ENCODE measurements around the gene TSPAN13.
"Not testable (repeated sequence)": the region's sequence is repeated elsewhere in the genome, so short reads cannot be mapped to it uniquely, and the experiment has no call there.

The TSPAN13 gene

GRCh38 chr7:16765436-16765859 is 11.9 kb downstream of the TSPAN13 start:
- Histone ChIP-seq H3K4me1 (ENCODE audit: control insufficient read depth, insufficient read depth, low read length) (no peaks in the 10 kb centered on the region), H3K36me3 (ENCODE audit: control insufficient read depth, insufficient read depth, low read length) (no peaks in the 10 kb centered on the region), H3K27me3 (ENCODE audit: control insufficient read depth, insufficient read depth, low read length) (no peaks in the 10 kb centered on the region), H3K27ac (ENCODE audit: low read depth, low read length) (no peak overlapping the region), H3K4me3 (ENCODE audit: low read length) (no peak overlapping the region), H3K9ac (ENCODE audit: low read length) (no peak overlapping the region)

DNA sequence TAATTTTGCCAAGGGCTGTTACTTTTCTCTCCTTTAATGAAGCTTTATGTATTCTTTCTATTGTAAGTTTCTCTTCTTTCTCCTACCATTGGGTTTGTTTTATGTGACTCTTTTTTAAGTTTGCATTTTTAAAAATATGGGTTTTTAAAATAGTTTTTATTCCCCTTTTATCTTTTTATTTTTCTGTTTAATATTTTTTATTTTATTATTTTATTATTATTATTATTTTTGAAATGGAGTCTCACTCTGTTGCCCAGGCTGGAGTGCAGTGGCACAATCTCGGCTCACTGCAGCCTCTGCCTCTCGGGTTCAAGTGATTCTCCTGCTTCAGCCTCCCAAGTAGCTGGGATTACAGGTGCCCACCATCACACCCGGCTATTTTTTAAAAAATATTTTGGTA is 16.4 kb downstream of the TSPAN13 start:
- H3K4me1 ChIP-seq (ENCODE audit: control insufficient read depth, insufficient read depth, low read length); H3K4me3 ChIP-seq (ENCODE audit: low read length); H3K36me3 ChIP-seq (ENCODE audit: control insufficient read depth, insufficient read depth, low read length); H3K27me3 ChIP-seq (ENCODE audit: control insufficient read depth, insufficient read depth, low read length); H3K9ac ChIP-seq (ENCODE audit: low read length); H3K27ac ChIP-seq (ENCODE audit: low read depth, low read length): not testable (repeated sequence)

DNA sequence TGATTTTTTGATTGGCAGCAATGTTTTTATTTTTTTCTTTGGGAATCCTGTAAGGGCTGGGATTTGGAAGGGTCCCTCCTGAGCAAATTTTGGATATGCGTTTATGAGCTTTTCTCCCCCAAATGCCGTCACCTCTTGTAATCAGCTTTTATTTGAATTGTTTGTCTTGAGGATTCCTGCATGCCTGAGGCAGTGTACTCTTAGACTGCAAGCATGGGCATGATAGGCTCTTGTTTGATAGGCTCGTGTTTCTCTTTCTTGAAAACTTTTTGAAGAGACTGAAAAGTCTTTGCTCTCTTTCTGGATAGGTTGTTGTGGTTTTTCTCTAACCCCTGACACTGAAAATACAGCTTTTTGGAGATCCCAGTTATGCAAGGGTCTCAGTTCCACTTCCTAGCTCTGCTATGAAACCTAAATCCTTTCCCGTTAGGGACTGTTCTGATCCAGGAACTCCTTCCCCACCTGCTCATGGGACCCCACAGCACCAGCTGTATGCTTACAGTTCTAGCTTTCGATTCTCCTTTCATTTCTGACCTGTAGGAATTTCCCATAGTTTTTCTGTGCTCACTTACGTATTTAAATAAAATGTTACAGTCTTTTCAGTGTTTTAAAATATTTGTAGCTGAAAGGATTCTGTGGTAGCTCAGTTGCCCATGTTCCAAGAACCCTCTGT is 17.2 kb downstream of the TSPAN13 start:
- Histone ChIP-seq H3K36me3 (ENCODE audit: control insufficient read depth, insufficient read depth, low read length) (no peaks in the 10 kb centered on the region), H3K4me3 (ENCODE audit: low read length) (no peak overlapping the region), H3K4me1 (ENCODE audit: control insufficient read depth, insufficient read depth, low read length) (no peaks in the 10 kb centered on the region), H3K27me3 (ENCODE audit: control insufficient read depth, insufficient read depth, low read length) (no peaks in the 10 kb centered on the region), H3K9ac (ENCODE audit: low read length) (no peak overlapping the region), H3K27ac (ENCODE audit: low read depth, low read length) (no peak overlapping the region)

DNA sequence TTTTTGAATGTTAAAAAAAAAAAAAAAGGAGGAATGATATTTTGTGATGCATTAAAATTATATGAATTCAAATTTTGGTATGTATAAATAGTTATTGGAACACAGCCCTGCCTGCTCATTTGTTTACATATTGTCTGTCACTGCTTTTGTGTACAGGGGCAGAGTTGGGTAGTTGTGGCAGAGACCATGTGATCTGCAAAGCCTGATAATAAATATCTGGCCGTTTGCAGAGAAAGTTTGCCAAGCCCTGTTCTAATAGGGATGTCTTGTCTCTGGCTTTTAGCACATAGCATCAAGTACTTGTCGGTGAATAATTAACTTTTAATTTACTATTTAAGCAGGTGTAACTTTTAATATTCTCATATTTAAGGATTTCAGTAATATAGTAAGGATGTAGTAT is 19.8 kb downstream of the TSPAN13 start:
- no peak overlapping the region for H3K9ac ChIP-seq (ENCODE audit: low read length)
- no peaks in the 10 kb centered on the region for H3K36me3 ChIP-seq (ENCODE audit: control insufficient read depth, insufficient read depth, low read length)
- no peak overlapping the region for H3K4me3 ChIP-seq (ENCODE audit: low read length)
- no peak overlapping the region for H3K27ac ChIP-seq (ENCODE audit: low read depth, low read length)
- H3K4me1 ChIP-seq (ENCODE audit: control insufficient read depth, insufficient read depth, low read length), result no peaks in the 10 kb centered on the region
- H3K27me3 ChIP-seq (ENCODE audit: control insufficient read depth, insufficient read depth, low read length), result no peaks in the 10 kb centered on the region

DNA sequence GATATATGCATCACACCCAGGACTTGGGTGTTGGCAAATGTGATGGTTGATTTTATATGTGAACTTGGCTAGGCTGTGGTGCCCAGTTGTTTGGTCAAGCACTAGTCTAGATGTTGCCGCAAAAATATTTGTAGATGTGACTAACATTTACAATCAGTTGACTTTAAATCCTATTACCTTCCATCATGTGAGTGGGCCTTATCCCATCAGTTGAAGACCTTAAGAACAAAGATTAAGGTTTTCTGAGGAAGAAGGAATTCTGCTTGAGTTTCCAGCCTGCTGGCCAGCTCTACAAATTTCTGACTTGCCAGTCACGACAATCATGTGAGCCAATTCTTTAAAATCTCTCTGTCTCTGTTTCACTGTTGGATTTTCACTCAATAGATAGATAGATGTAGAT is 20.3 kb downstream of the TSPAN13 start:
- Histone ChIP-seq H3K36me3 (ENCODE audit: control insufficient read depth, insufficient read depth, low read length) (no peaks in the 10 kb centered on the region), H3K9ac (ENCODE audit: low read length) (no peak overlapping the region), H3K27ac (ENCODE audit: low read depth, low read length) (no peak overlapping the region), H3K4me1 (ENCODE audit: control insufficient read depth, insufficient read depth, low read length) (no peaks in the 10 kb centered on the region), H3K27me3 (ENCODE audit: control insufficient read depth, insufficient read depth, low read length) (no peaks in the 10 kb centered on the region), H3K4me3 (ENCODE audit: low read length) (no peak overlapping the region)

DNA sequence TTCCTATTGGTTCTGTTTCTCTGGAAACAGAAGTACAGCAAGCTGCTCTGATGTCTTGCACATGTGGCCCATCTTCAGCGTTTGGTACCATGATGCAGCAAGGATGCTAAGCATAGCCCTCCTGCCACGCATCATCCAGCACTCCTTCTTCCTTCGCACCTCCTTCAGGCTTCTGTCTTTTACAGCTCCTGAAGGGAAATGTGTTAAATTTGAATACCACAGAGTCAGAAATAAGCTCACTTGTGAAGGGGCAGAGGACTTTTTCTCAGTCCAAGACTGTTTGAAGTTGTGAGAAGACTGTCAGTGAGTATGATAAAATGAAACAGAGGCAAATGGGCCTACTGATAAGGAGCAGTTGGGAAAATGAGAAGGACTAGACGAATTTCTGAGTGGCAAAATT is 20.7 kb downstream of the TSPAN13 start:
- Histone ChIP-seq H3K36me3 (ENCODE audit: control insufficient read depth, insufficient read depth, low read length) (no peaks in the 10 kb centered on the region), H3K4me1 (ENCODE audit: control insufficient read depth, insufficient read depth, low read length) (no peaks in the 10 kb centered on the region), H3K27me3 (ENCODE audit: control insufficient read depth, insufficient read depth, low read length) (no peaks in the 10 kb centered on the region), H3K4me3 (ENCODE audit: low read length) (no peak overlapping the region), H3K27ac (ENCODE audit: low read depth, low read length) (no peak overlapping the region), H3K9ac (ENCODE audit: low read length) (no peak overlapping the region)

- no peak overlapping the region for H3K4me3 ChIP-seq (ENCODE audit: low read length)
- no peak overlapping the region for H3K27ac ChIP-seq (ENCODE audit: low read depth, low read length)
- H3K9ac ChIP-seq (ENCODE audit: low read length), result no peak overlapping the region
- H3K36me3 ChIP-seq (ENCODE audit: control insufficient read depth, insufficient read depth, low read length), result no peaks in the 10 kb centered on the region
- no peaks in the 10 kb centered on the region for H3K4me1 ChIP-seq (ENCODE audit: control insufficient read depth, insufficient read depth, low read length)
- no peaks in the 10 kb centered on the region for H3K27me3 ChIP-seq (ENCODE audit: control insufficient read depth, insufficient read depth, low read length)
Measured at GRCh38 chr7:16774986-16775385, 21.4 kb downstream of the TSPAN13 start.

DNA sequence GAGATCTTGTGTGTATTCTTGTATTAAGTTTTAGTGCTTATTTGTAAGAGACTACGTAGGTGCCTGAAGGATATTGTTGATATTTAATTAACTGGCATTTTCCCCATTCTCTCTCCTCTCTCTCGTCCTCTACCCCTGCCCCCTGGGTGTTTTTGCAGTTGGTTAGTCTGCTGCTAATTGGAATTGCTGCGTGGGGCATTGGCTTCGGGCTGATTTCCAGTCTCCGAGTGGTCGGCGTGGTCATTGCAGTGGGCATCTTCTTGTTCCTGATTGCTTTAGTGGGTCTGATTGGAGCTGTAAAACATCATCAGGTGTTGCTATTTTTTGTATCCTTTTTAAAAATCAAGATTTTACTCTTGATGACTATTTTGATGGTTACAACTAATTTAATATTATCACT is 22.5 kb downstream of the TSPAN13 start:
- Histone ChIP-seq H3K9ac (ENCODE audit: low read length) (no peak overlapping the region), H3K27ac (ENCODE audit: low read depth, low read length) (no peak overlapping the region), H3K4me1 (ENCODE audit: control insufficient read depth, insufficient read depth, low read length) (no peaks in the 10 kb centered on the region), H3K27me3 (ENCODE audit: control insufficient read depth, insufficient read depth, low read length) (no peaks in the 10 kb centered on the region), H3K36me3 (ENCODE audit: control insufficient read depth, insufficient read depth, low read length) (no peaks in the 10 kb centered on the region), H3K4me3 (ENCODE audit: low read length) (no peak overlapping the region)

- Histone ChIP-seq H3K27me3 (ENCODE audit: control insufficient read depth, insufficient read depth, low read length) (no peaks in the 10 kb centered on the region), H3K9ac (ENCODE audit: low read length) (no peak overlapping the region), H3K36me3 (ENCODE audit: control insufficient read depth, insufficient read depth, low read length) (no peaks in the 10 kb centered on the region), H3K4me1 (ENCODE audit: control insufficient read depth, insufficient read depth, low read length) (no peaks in the 10 kb centered on the region), H3K4me3 (ENCODE audit: low read length) (no peak overlapping the region), H3K27ac (ENCODE audit: low read depth, low read length) (no peak overlapping the region)
Measured at GRCh38 chr7:16778476-16778875, 24.9 kb downstream of the TSPAN13 start.

- no peak overlapping the region for H3K4me3 ChIP-seq (ENCODE audit: low read length)
- H3K9ac ChIP-seq (ENCODE audit: low read length), result no peak overlapping the region
- H3K4me1 ChIP-seq (ENCODE audit: control insufficient read depth, insufficient read depth, low read length), result no peaks in the 10 kb centered on the region
- no peaks in the 10 kb centered on the region for H3K36me3 ChIP-seq (ENCODE audit: control insufficient read depth, insufficient read depth, low read length)
- no peaks in the 10 kb centered on the region for H3K27me3 ChIP-seq (ENCODE audit: control insufficient read depth, insufficient read depth, low read length)
- no peak overlapping the region for H3K27ac ChIP-seq (ENCODE audit: low read depth, low read length)
Measured at GRCh38 chr7:16779051-16779450, 25.5 kb downstream of the TSPAN13 start.

DNA sequence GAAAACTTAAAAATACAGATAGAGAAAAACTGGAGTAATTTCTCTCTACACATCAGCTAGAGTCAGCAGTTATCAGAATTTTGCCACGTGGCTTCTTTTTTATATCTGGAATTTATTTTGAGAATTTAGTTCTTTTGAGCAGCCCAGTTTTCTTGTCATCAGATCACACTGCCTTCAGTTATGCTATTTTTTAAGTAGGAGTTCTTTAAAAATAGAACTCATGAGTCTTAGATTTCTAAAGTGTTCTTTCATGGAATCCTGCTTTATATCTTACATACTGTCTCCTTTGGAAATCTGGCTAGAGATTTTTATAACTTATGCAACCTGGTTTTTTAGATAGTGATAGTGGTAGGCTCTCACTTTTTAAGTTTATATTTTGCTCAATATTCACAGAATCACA is 27.0 kb downstream of the TSPAN13 start:
- no peak overlapping the region for H3K9ac ChIP-seq (ENCODE audit: low read length)
- no peak overlapping the region for H3K4me3 ChIP-seq (ENCODE audit: low read length)
- H3K4me1 ChIP-seq (ENCODE audit: control insufficient read depth, insufficient read depth, low read length), result no peaks in the 10 kb centered on the region
- no peaks in the 10 kb centered on the region for H3K27me3 ChIP-seq (ENCODE audit: control insufficient read depth, insufficient read depth, low read length)
- no peak overlapping the region for H3K27ac ChIP-seq (ENCODE audit: low read depth, low read length)
- no peaks in the 10 kb centered on the region for H3K36me3 ChIP-seq (ENCODE audit: control insufficient read depth, insufficient read depth, low read length)

GRCh38 chr7:16785321-16785720 is 31.8 kb downstream of the TSPAN13 start:
- no peak overlapping the region for H3K4me3 ChIP-seq (ENCODE audit: low read length)
- H3K27ac ChIP-seq (ENCODE audit: low read depth, low read length), result no peak overlapping the region
- H3K9ac ChIP-seq (ENCODE audit: low read length), result no peak overlapping the region
- no peaks in the 10 kb centered on the region for H3K27me3 ChIP-seq (ENCODE audit: control insufficient read depth, insufficient read depth, low read length)
- no peaks in the 10 kb centered on the region for H3K36me3 ChIP-seq (ENCODE audit: control insufficient read depth, insufficient read depth, low read length)
- H3K4me1 ChIP-seq (ENCODE audit: control insufficient read depth, insufficient read depth, low read length), result no peaks in the 10 kb centered on the region

GRCh38 chr7:16785846-16786245 is 32.3 kb downstream of the TSPAN13 start:
- Histone ChIP-seq H3K27ac (ENCODE audit: low read depth, low read length) (no peak overlapping the region), H3K27me3 (ENCODE audit: control insufficient read depth, insufficient read depth, low read length) (no peaks in the 10 kb centered on the region), H3K36me3 (ENCODE audit: control insufficient read depth, insufficient read depth, low read length) (no peaks in the 10 kb centered on the region), H3K4me1 (ENCODE audit: control insufficient read depth, insufficient read depth, low read length) (no peaks in the 10 kb centered on the region), H3K4me3 (ENCODE audit: low read length) (no peak overlapping the region), H3K9ac (ENCODE audit: low read length) (no peak overlapping the region)

All from rectal smooth muscle tissue (tissue), 1 donor.